ENCODE measurements around the gene FIGN.

Gene FIGN

DNA sequence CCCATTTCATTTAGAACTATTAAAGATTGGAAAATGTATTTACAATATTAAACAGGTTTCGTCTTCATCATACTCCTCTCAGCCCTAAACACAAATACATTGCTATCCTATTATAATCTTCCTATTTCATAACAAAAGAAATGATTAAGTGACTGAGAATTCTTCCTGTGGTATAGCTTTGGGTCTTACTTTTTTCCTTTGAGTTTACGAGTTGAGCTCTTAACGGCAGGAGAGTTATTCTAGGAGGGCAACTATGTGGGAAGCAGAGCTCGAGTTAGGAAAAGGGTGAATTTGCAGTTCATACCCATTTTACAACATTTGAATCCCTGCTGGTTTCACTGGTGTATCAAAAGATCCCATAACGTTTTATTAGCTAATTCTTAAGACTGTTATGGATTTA, 105.0 kb downstream of the FIGN start:
- no peak overlapping the region for H2AK5ac ChIP-seq (ENCODE audit: low read length)
- no peak overlapping the region for H2BK120ac ChIP-seq (ENCODE audit: insufficient read depth, low read length, poor library complexity)
- no peak overlapping the region for H3K27ac ChIP-seq (ENCODE audit: low read depth, low read length)
- peaks cover 3% of the 10 kb centered on the region for H3K79me2 ChIP-seq (ENCODE audit: control insufficient read depth, insufficient read depth, low read length, poor library complexity)
- no peak overlapping the region for H3K14ac ChIP-seq (ENCODE audit: low read length)
- H4K12ac ChIP-seq (ENCODE audit: low read depth, low read length): no peak overlapping the region
- no peaks in the 10 kb centered on the region for H3K36me3 ChIP-seq (ENCODE audit: control insufficient read depth in 1 of 2, insufficient read depth in 2 of 2, low read length in 2 of 2)
- no CpG with 5 or more reads among the region's 5 CpGs for WGBS (ENCODE audit: extremely low coverage, insufficient coverage, insufficient read length)
- peak in 1 of 2 donors; percentile 42 for DNase-seq
- peaks cover 6% of the 10 kb centered on the region in 2 experiments for H3K4me1 ChIP-seq (ENCODE audit: control insufficient read depth in 1 of 2, insufficient read depth in 2 of 2, low read length in 2 of 2)
- no peak overlapping the region for H3K9ac ChIP-seq (ENCODE audit: low read length)
- H3K79me1 ChIP-seq (ENCODE audit: low read length): peaks cover 2% of the 10 kb centered on the region
- no peak overlapping the region for H3K18ac ChIP-seq (ENCODE audit: low read length)
- H4K91ac ChIP-seq (ENCODE audit: low read depth, low read length): no peak overlapping the region
- no peak overlapping the region for H2BK5ac ChIP-seq (ENCODE audit: low read depth, low read length, poor library complexity)
- no peak overlapping the region for H2AFZ ChIP-seq (ENCODE audit: insufficient read depth, low read length, poor library complexity)
- no peak overlapping the region for H3K23ac ChIP-seq (ENCODE audit: low read length)
- H3K4me2 ChIP-seq (ENCODE audit: low read length): no peak overlapping the region
- H3K27me3 ChIP-seq (ENCODE audit: insufficient read depth, low read length): no peaks in the 10 kb centered on the region
- H2BK12ac ChIP-seq (ENCODE audit: low read length): no peak overlapping the region
- no peak overlapping the region for H4K8ac ChIP-seq (ENCODE audit: low read depth, low read length)
- no peaks in the 10 kb centered on the region for H3K9me3 ChIP-seq (ENCODE audit: insufficient read depth, low read depth, low read length)
- H3K4ac ChIP-seq (ENCODE audit: low read depth, low read length): no peak overlapping the region
- no peak overlapping the region for H3K4me3 ChIP-seq (ENCODE audit: low read depth, low read length)

DNA sequence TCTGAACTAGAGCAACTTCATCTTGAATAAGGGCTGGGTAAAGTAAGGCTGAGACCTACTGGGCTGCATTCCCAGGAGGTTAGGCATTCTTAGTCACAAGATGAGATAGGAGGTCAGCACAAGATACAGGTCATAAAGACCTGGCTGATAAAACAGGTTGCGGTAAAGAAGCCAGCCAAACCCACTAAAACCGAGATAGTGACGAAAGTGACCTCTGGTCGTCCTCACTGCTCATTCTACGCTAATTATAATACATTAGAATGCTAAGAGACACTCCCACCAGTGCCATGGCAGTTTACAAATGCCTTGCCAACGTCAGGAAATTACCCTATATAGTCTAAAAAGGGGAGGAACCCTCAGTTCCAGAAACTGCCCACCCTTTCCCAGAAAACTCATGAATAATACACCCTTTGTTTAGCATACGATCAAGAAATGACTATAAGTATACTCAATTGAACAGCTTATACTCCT, 109.1 kb downstream of the FIGN start:
- H3K23ac ChIP-seq (ENCODE audit: low read length): no peak overlapping the region
- no peak overlapping the region for H3K27ac ChIP-seq (ENCODE audit: low read depth, low read length)
- peak; percentile 64 to 81 for DNase-seq
- H4K12ac ChIP-seq (ENCODE audit: low read depth, low read length): no peak overlapping the region
- H3K18ac ChIP-seq (ENCODE audit: low read length): no peak overlapping the region
- H4K91ac ChIP-seq (ENCODE audit: low read depth, low read length): no peak overlapping the region
- H3K79me2 ChIP-seq (ENCODE audit: control insufficient read depth, insufficient read depth, low read length, poor library complexity): no peaks in the 10 kb centered on the region
- no peak overlapping the region for H3K9ac ChIP-seq (ENCODE audit: low read length)
- no peak overlapping the region for H2BK5ac ChIP-seq (ENCODE audit: low read depth, low read length, poor library complexity)
- no peak overlapping the region for H4K8ac ChIP-seq (ENCODE audit: low read depth, low read length)
- no peaks in the 10 kb centered on the region for H3K9me3 ChIP-seq (ENCODE audit: insufficient read depth, low read depth, low read length)
- H3K4me3 ChIP-seq (ENCODE audit: low read depth, low read length): no peak overlapping the region
- H2AK5ac ChIP-seq (ENCODE audit: low read length): no peak overlapping the region
- no peak overlapping the region for H2BK12ac ChIP-seq (ENCODE audit: low read length)
- WGBS (ENCODE audit: extremely low coverage, insufficient coverage, insufficient read length): no CpG with 5 or more reads among the region's 7 CpGs
- H3K4me2 ChIP-seq (ENCODE audit: low read length): no peak overlapping the region
- no peak overlapping the region for H3K14ac ChIP-seq (ENCODE audit: low read length)
- no peaks in the 10 kb centered on the region for H3K36me3 ChIP-seq (ENCODE audit: control insufficient read depth in 1 of 2, insufficient read depth in 2 of 2, low read length in 2 of 2)
- no peak overlapping the region for H3K4ac ChIP-seq (ENCODE audit: low read depth, low read length)
- H3K4me1 ChIP-seq (ENCODE audit: control insufficient read depth in 1 of 2, insufficient read depth in 2 of 2, low read length in 2 of 2): peaks cover 0 to under 1% of the 10 kb centered on the region in 2 experiments
- no peaks in the 10 kb centered on the region for H3K27me3 ChIP-seq (ENCODE audit: insufficient read depth, low read length)
- no peak overlapping the region for H2AFZ ChIP-seq (ENCODE audit: insufficient read depth, low read length, poor library complexity)
- H3K79me1 ChIP-seq (ENCODE audit: low read length): no peaks in the 10 kb centered on the region
- no peak overlapping the region for H2BK120ac ChIP-seq (ENCODE audit: insufficient read depth, low read length, poor library complexity)

- no peak for DNase-seq
- no peak overlapping the region for H3K18ac ChIP-seq (ENCODE audit: low read length)
- no peak overlapping the region for H4K91ac ChIP-seq (ENCODE audit: low read depth, low read length)
- no peak overlapping the region for H3K27ac ChIP-seq (ENCODE audit: low read depth, low read length)
- H3K14ac ChIP-seq (ENCODE audit: low read length): no peak overlapping the region
- no peaks in the 10 kb centered on the region for H3K79me2 ChIP-seq (ENCODE audit: control insufficient read depth, insufficient read depth, low read length, poor library complexity)
- H3K4me2 ChIP-seq (ENCODE audit: low read length): no peak overlapping the region
- WGBS (ENCODE audit: extremely low coverage, insufficient coverage, insufficient read length): no CpG with 5 or more reads among the region's 1 CpG
- peaks cover 0 to 3% of the 10 kb centered on the region in 2 experiments for H3K4me1 ChIP-seq (ENCODE audit: control insufficient read depth in 1 of 2, insufficient read depth in 2 of 2, low read length in 2 of 2)
- no peaks in the 10 kb centered on the region for H3K9me3 ChIP-seq (ENCODE audit: insufficient read depth, low read depth, low read length)
- no peak overlapping the region for H2BK12ac ChIP-seq (ENCODE audit: low read length)
- H4K12ac ChIP-seq (ENCODE audit: low read depth, low read length): no peak overlapping the region
- no peak overlapping the region for H3K4ac ChIP-seq (ENCODE audit: low read depth, low read length)
- no peak overlapping the region for H2BK120ac ChIP-seq (ENCODE audit: insufficient read depth, low read length, poor library complexity)
- H2AK5ac ChIP-seq (ENCODE audit: low read length): no peak overlapping the region
- H3K23ac ChIP-seq (ENCODE audit: low read length): no peak overlapping the region
- H3K79me1 ChIP-seq (ENCODE audit: low read length): no peaks in the 10 kb centered on the region
- no peak overlapping the region for H2BK5ac ChIP-seq (ENCODE audit: low read depth, low read length, poor library complexity)
- H2AFZ ChIP-seq (ENCODE audit: insufficient read depth, low read length, poor library complexity): no peak overlapping the region
- H3K4me3 ChIP-seq (ENCODE audit: low read depth, low read length): no peak overlapping the region
- H3K9ac ChIP-seq (ENCODE audit: low read length): no peak overlapping the region
- H3K36me3 ChIP-seq (ENCODE audit: control insufficient read depth in 1 of 2, insufficient read depth in 2 of 2, low read length in 2 of 2): no peaks in the 10 kb centered on the region
- no peaks in the 10 kb centered on the region for H3K27me3 ChIP-seq (ENCODE audit: insufficient read depth, low read length)
- H4K8ac ChIP-seq (ENCODE audit: low read depth, low read length): no peak overlapping the region
Measured at GRCh38 chr2:163626208-163626607, 109.6 kb downstream of the FIGN start.

- Histone ChIP-seq H4K12ac (ENCODE audit: low read depth, low read length) (no peak overlapping the region), H2BK12ac (ENCODE audit: low read length) (no peak overlapping the region), H3K27me3 (ENCODE audit: insufficient read depth, low read length) (no peaks in the 10 kb centered on the region), H2AFZ (ENCODE audit: insufficient read depth, low read length, poor library complexity) (no peak overlapping the region), H3K27ac (ENCODE audit: low read depth, low read length) (no peak overlapping the region), H3K79me2 (ENCODE audit: control insufficient read depth, insufficient read depth, low read length, poor library complexity) (no peaks in the 10 kb centered on the region), H2BK120ac (ENCODE audit: insufficient read depth, low read length, poor library complexity) (no peak overlapping the region), H3K23ac (ENCODE audit: low read length) (no peak overlapping the region), H3K36me3 (ENCODE audit: control insufficient read depth in 1 of 2, insufficient read depth in 2 of 2, low read length in 2 of 2) (no peaks in the 10 kb centered on the region), H3K9me3 (ENCODE audit: insufficient read depth, low read depth, low read length) (no peaks in the 10 kb centered on the region), H4K8ac (ENCODE audit: low read depth, low read length) (no peak overlapping the region), H3K9ac (ENCODE audit: low read length) (no peak overlapping the region), H3K18ac (ENCODE audit: low read length) (no peak overlapping the region), H3K4ac (ENCODE audit: low read depth, low read length) (no peak overlapping the region), H3K4me2 (ENCODE audit: low read length) (no peak overlapping the region), H3K4me3 (ENCODE audit: low read depth, low read length) (no peak overlapping the region), H3K4me1 (ENCODE audit: control insufficient read depth in 1 of 2, insufficient read depth in 2 of 2, low read length in 2 of 2) (peaks cover 0 to 3% of the 10 kb centered on the region in 2 experiments), H4K91ac (ENCODE audit: low read depth, low read length) (no peak overlapping the region), H3K79me1 (ENCODE audit: low read length) (no peaks in the 10 kb centered on the region), H2AK5ac (ENCODE audit: low read length) (no peak overlapping the region), H2BK5ac (ENCODE audit: low read depth, low read length, poor library complexity) (no peak overlapping the region), H3K14ac (ENCODE audit: low read length) (no peak overlapping the region)
- no peak for DNase-seq
- WGBS (ENCODE audit: extremely low coverage, insufficient coverage, insufficient read length): no CpG with 5 or more reads among the region's 1 CpG
Measured at GRCh38 chr2:163625632-163626031, 110.2 kb downstream of the FIGN start.
